ENCODE results near the gene YPEL3.
A peak's percentile ranks its signal among the peaks of the same experiment; 100 is the strongest.
"Not testable (repeated sequence)": the region's sequence is repeated elsewhere in the genome, so short reads cannot be mapped to it uniquely, and the experiment has no call there.

Gene YPEL3

DNA sequence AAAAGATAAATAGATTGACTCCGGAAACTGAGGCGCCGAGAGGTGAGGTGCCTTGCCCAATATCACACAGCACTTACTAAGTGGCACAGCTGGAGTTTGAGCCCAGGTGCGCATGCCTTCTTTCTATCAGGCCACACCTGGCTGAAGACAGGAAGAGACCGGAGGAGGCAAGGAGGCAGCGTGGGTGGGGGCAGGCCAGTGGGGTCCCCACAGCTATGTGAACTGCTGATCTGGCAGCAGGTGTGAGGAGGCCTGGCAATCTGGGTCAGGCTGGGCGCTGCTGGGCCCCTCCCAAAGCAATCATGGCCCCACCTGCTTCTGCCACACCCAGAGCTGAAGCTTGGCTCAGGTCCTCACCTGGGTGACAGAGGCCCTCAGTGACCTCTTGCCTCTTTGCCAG, 19.2 kb upstream of the YPEL3 start:
- peaks cover 38% of the 10 kb centered on the region for H3K36me3 ChIP-seq
- H3K9me3 ChIP-seq (ENCODE audit: severe bottlenecking), result no peaks in the 10 kb centered on the region
- TF ChIP-seq, protein P1, sequence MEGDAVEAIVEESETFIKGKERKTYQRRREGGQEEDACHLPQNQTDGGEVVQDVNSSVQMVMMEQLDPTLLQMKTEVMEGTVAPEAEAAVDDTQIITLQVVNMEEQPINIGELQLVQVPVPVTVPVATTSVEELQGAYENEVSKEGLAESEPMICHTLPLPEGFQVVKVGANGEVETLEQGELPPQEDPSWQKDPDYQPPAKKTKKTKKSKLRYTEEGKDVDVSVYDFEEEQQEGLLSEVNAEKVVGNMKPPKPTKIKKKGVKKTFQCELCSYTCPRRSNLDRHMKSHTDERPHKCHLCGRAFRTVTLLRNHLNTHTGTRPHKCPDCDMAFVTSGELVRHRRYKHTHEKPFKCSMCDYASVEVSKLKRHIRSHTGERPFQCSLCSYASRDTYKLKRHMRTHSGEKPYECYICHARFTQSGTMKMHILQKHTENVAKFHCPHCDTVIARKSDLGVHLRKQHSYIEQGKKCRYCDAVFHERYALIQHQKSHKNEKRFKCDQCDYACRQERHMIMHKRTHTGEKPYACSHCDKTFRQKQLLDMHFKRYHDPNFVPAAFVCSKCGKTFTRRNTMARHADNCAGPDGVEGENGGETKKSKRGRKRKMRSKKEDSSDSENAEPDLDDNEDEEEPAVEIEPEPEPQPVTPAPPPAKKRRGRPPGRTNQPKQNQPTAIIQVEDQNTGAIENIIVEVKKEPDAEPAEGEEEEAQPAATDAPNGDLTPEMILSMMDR (IDR thresholded peaks at IDR 0.05; ENCODE audit: low read depth, low read length), result no peak
- H3K4me3 ChIP-seq (ENCODE audit: low read depth, low read length), result no peak overlapping the region
- H3K27ac ChIP-seq, result no peak overlapping the region
- H3K27me3 ChIP-seq (ENCODE audit: insufficient read depth, low read depth, severe bottlenecking), result no peaks in the 10 kb centered on the region
- DNase-seq, result no peak

DNA sequence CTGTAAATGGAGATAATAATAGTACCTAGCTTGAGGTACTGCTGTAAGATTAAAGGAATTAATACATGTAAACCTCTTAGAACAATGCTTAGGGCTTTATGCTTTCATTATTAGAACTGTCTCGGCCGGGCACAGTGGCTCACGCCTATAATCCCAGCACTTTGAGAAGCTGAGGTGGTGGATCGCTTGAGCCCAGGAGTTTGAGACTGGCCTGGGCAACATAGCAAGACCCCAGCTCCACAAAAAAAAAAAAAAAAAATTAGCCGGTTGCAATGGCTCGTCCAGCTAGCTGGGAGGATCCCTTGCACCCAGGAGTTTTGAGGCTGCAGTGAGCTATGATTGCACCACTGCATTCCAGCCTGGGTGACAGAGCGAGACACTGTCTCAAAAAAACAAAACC, 18.8 kb upstream of the YPEL3 start:
- H3K27ac ChIP-seq; H3K4me3 ChIP-seq (ENCODE audit: low read depth, low read length); H3K9me3 ChIP-seq (ENCODE audit: severe bottlenecking); H3K27me3 ChIP-seq (ENCODE audit: insufficient read depth, low read depth, severe bottlenecking): not testable (repeated sequence)
- peak; percentile 48 for DNase-seq
- peaks cover 39% of the 10 kb centered on the region for H3K36me3 ChIP-seq

DNA sequence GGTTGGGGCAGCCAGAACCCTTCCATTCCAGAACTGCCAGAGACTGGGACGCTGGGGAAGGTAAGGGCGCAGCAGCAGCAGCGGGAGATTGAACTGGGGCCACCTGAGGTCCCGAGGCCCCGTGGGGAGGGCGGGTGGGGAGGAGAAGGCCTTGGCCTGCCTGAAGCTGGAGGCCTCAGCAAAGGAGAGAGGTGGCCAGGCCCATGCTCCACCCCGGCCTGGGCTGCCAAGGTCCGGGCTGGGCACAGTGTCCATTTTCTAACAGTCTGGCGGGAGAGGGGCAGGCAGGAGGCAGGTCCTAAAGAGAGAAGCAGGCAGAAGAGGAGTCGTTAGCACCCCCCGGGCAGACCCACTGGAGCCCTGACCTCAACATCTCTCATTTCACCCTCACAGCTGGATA, 18.4 kb upstream of the YPEL3 start:
- Histone ChIP-seq H3K4me3 (ENCODE audit: low read depth, low read length) (no peak overlapping the region), H3K36me3 (peaks cover 36% of the 10 kb centered on the region), H3K27me3 (ENCODE audit: insufficient read depth, low read depth, severe bottlenecking) (no peaks in the 10 kb centered on the region), H3K27ac (no peak overlapping the region), H3K9me3 (ENCODE audit: severe bottlenecking) (no peaks in the 10 kb centered on the region)
- DNase-seq, result peak; percentile 33
- TF ChIP-seq, protein P1 (IDR thresholded peaks at IDR 0.05; ENCODE audit: low read depth, low read length), result no peak

DNA sequence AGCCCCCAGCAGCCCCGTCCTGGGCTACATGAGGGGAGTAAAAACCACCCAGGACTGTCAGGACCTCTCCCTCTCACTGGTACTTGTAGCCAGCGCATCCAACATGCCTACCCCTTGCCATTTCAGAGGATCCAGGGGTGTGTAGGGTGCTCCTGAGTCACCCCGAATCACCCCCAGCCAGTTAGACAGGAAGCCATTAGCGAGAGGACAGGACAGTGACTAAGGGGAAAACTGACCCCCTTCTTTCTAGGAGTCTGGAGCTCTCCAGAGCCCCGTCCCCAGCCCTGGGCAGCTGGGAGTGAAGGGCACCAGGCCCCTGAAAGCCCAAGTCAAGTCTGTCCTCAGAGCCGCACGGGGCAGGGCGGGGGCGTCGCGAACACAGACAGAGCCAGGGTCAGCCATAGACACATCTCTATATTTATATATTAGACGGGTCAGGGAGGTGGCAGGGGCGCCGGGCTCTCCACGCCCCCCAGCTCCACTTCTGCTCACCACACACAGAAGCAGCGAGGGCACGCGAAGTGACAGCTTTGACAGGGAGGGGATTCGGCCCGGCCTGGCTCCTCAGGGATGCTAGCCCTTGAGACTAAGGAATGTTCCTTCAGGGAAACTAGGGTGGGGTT, 17.8 kb upstream of the YPEL3 start:
- H3K27me3 ChIP-seq (ENCODE audit: insufficient read depth, low read depth, severe bottlenecking), result no peaks in the 10 kb centered on the region
- no peaks in the 10 kb centered on the region for H3K9me3 ChIP-seq (ENCODE audit: severe bottlenecking)
- peaks cover 32% of the 10 kb centered on the region for H3K36me3 ChIP-seq
- DNase-seq, result no peak
- no peak overlapping the region for H3K4me3 ChIP-seq (ENCODE audit: low read depth, low read length)
- TF ChIP-seq, protein P1 (IDR thresholded peaks at IDR 0.05; ENCODE audit: low read depth, low read length), result no peak
- H3K27ac ChIP-seq, result 0 out of 2 replicates have a peak overlapping the region, but pooled peaks have one; percentile 2

DNA sequence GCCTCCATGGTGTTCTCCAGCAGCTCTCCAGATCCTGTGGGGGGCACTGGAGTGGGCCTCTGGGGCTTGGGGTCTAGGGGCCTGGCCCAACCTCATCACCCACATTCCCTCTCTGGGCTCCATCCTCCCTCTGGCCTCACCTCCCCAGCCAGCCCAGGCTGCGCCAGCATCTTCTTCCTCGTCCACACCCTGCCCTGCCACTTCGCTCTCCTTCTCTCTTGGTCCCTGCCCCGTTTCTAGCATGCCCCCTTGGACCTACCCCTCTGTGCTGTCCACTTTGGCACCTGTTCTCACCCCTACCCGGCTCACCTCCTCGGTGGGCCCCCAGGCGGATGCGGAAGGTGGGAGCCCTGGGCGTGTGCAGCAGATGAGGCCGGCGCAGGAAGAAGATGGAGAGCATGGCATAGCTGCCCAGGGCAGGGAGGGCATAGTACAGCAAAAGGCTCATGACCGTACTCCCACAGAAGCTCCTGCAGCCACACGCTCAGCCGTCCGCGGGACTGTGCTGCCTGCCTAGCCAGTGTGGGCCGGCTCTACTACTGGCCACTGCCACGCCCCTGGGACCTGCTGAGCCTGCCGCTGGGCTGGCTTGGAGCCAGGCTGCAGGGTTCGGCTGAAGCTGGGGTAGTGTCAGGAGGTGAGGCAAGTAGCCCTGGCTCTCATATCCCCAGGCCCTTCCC, 17.2 kb upstream of the YPEL3 start, which contains the start of gene GDPD3:
Gene GDPD3 (minus strand): TSS at position 507 of the 680 bp plus-strand sequence. CDS start 59 bp downstream, at position 448.
- Histone ChIP-seq H3K9me3 (ENCODE audit: severe bottlenecking) (no peaks in the 10 kb centered on the region), H3K4me3 (ENCODE audit: low read depth, low read length) (no peak within 1 kb of the TSS), H3K27ac (0 out of 2 replicates have a peak within 1 kb of the TSS, but pooled peaks have one; percentile 2), H3K36me3 (peaks cover 31% of the 10 kb centered on the region), H3K27me3 (ENCODE audit: insufficient read depth, low read depth, severe bottlenecking) (no peaks in the 10 kb centered on the region)
- no peak for DNase-seq
- TF ChIP-seq, protein P1 (IDR thresholded peaks at IDR 0.05; ENCODE audit: low read depth, low read length), result no peak

DNA sequence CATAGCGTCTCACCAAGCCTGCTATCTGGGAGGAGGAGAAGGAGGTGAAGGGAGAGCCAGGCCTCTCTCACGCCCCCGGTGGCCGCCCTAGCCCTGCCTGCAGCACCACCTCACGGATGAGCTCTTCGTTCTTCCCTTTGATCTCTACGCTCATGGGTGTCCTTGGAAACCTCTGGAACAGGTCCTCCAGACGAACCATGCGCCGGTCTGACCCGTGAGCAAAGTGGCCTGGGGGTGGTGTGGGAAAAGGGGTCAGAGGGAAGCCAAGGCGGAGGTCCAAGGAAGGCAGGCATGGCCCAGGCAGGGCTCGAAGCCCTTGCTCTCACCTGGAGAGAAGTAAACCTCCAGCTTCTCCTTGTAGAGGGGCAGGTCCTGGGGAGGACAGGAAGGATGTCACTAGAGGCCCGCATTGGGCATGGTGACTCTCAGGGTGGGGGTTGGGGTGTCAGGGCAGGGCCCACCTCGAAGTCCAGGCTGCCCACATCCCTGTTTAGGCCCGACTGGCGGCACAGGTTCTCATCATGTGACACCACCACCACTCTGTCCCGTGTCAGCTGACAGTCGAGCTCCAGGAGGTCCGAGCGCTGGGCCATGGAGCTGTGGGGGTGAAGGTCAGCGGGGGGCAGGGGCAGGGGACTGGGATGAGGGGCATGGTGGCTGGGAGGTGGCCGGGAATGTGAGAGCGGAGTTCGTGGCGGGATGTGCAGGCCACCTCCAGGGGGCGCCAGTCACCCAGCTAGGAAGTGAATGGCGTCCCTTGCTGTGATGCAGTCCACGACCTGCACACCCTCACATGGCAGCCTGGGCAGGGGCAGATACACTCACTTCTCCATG, 16.4 kb upstream of the YPEL3 start:
- Histone ChIP-seq H3K9me3 (ENCODE audit: severe bottlenecking) (no peaks in the 10 kb centered on the region), H3K36me3 (peaks cover 30% of the 10 kb centered on the region), H3K27ac (no peak overlapping the region), H3K27me3 (ENCODE audit: insufficient read depth, low read depth, severe bottlenecking) (no peaks in the 10 kb centered on the region), H3K4me3 (ENCODE audit: low read depth, low read length) (no peak overlapping the region)
- TF ChIP-seq, protein P1 (IDR thresholded peaks at IDR 0.05; ENCODE audit: low read depth, low read length), result peak; percentile 91
- DNase-seq, result peak; percentile 75

Data from WERI-Rb-1 (cell line).